GM12878 (cell line): ENCODE results near the gene FGF23. TPM values are rescaled to one million over a fixed set of nuclear protein-coding genes. Genes with fewer than 3 reads are reported as not detected.

Source experiments
- ATF2 ChIP-seq: IDR thresholded peaks from 2 replicates; pipeline ENCODE4 v1.6.1; 2012; ENCODE audit warnings: low read length, inconsistent platforms
- ATF3 ChIP-seq: IDR thresholded peaks from 2 replicates; pipeline ENCODE4 v1.6.1; 2011; ENCODE audit warnings: low read depth, mild to moderate bottlenecking, low read length, moderate library complexity, borderline replicate concordance; ENCODE audit errors: extremely low read depth
- BCL3 ChIP-seq: IDR thresholded peaks from 2 replicates; pipeline ENCODE4 v1.6.1; 2011; ENCODE audit warnings: borderline replicate concordance, low read depth, mild to moderate bottlenecking, moderate library complexity, low read length; ENCODE audit not compliant: insufficient read depth, poor library complexity, severe bottlenecking
- BHLHE40 ChIP-seq, 2 experiments: fragments of 450-650 bp in 1 of 2; IDR thresholded peaks; 2 replicates each; pipeline ENCODE4 v1.6.1; 2011 to 2017; ENCODE audit warnings: low read depth in 2 of 2, borderline replicate concordance in 1 of 2, improper control_type of control experiment in 1 of 2, low read length in 1 of 2, mild to moderate bottlenecking in 1 of 2
- CBFB ChIP-seq: IDR thresholded peaks from 2 replicates; pipeline ENCODE4 v1.6.1; 2016; ENCODE audit warnings: antibody characterized with exemption, low read depth
- CEBPB ChIP-seq, 2 experiments: fragments of 150-350 bp in 1 of 2; IDR thresholded peaks; 2 replicates each; pipeline ENCODE4 v1.6.1; 2012 to 2014; ENCODE audit warnings: low read depth in 2 of 2, low read length in 2 of 2, borderline replicate concordance in 1 of 2, inconsistent platforms in 1 of 2
- CREM ChIP-seq: IDR thresholded peaks from 2 replicates; pipeline ENCODE4 v1.6.1; 2014; ENCODE audit warnings: antibody characterized with exemption, low read depth
- DPF2 ChIP-seq: fragments of 450-650 bp; IDR thresholded peaks from 2 replicates; pipeline ENCODE4 v1.6.1; 2017; ENCODE audit warnings: mild to moderate bottlenecking
- EED ChIP-seq: sonication (generic); IDR thresholded peaks from 2 replicates; pipeline ENCODE4 v1.6.1; 2016; ENCODE audit warnings: antibody characterized with exemption, low read depth
- ESRRA ChIP-seq: IDR thresholded peaks from 2 replicates; pipeline ENCODE4 v1.6.1; 2012; ENCODE audit warnings: mild to moderate bottlenecking, low read length, improper control_type of control experiment
- FOXK2 ChIP-seq: fragments of 450-650 bp; IDR thresholded peaks from 2 replicates; pipeline ENCODE4 v1.6.1; 2017; ENCODE audit warnings: mild to moderate bottlenecking, moderate library complexity
- IKZF2 ChIP-seq, 2 experiments: fragments of 450-650 bp; IDR thresholded peaks; 2 replicates each; pipeline ENCODE4 v1.6.1; 2017; ENCODE audit warnings: mild to moderate bottlenecking in 2 of 2, moderate library complexity in 2 of 2
- KLF5 ChIP-seq: fragments of 450-650 bp; IDR thresholded peaks from 2 replicates; pipeline ENCODE4 v1.6.1; 2014; ENCODE audit warnings: mild to moderate bottlenecking; ENCODE audit not compliant: partially characterized antibody
- MLLT1 ChIP-seq: fragments of 450-650 bp; IDR thresholded peaks from 2 replicates; pipeline ENCODE4 v1.6.1; 2016; ENCODE audit warnings: mild to moderate bottlenecking
- MTA2 ChIP-seq: fragments of 450-650 bp; IDR thresholded peaks from 2 replicates; pipeline ENCODE4 v1.6.1; 2016; ENCODE audit warnings: low read depth, mild to moderate bottlenecking, moderate library complexity
- NFXL1 ChIP-seq: fragments of 450-650 bp; IDR thresholded peaks from 2 replicates; pipeline ENCODE4 v1.6.1; 2017; ENCODE audit warnings: antibody characterized with exemption, mild to moderate bottlenecking, borderline replicate concordance
- NR2C2 ChIP-seq: IDR thresholded peaks from 2 replicates; pipeline ENCODE4 v1.6.1; 2011; ENCODE audit warnings: borderline replicate concordance, low read depth; ENCODE audit not compliant: control insufficient read depth, insufficient read length
- PML ChIP-seq: IDR thresholded peaks from 2 replicates; pipeline ENCODE4 v1.6.1; 2012; ENCODE audit warnings: low read length, inconsistent platforms
- POLR2AphosphoS2 ChIP-seq: IDR thresholded peaks from 2 replicates; pipeline ENCODE4 v1.6.1; 2011; ENCODE audit warnings: low read depth, mild to moderate bottlenecking, low read length, improper control_type of control experiment, moderate library complexity
- RELA ChIP-seq: fragments of 450-650 bp; IDR thresholded peaks from 2 replicates; pipeline ENCODE4 v1.8.0; 2014; ENCODE audit warnings: borderline replicate concordance; ENCODE audit not compliant: partially characterized antibody
- RUNX3 ChIP-seq: IDR thresholded peaks from 2 replicates; pipeline ENCODE4 v1.6.1; 2012; ENCODE audit warnings: low read length, inconsistent platforms
- SP1 ChIP-seq: IDR thresholded peaks from one replicate; pipeline ENCODE4 v1.6.1; 2011; ENCODE audit warnings: low read depth, low read length
- polyA plus RNA-seq, 11 experiments: library from polyadenylated mRNA; depleted of rRNA in 4 of 11; unstranded in 6 of 11; stranded (reverse) in 5 of 11; fragments of >200 nt; fragmentation: Nextera tagmentation in 4 of 11; fragmentation: Illumina TruSeq in 1 of 11; extraction: Ambion mirVana in 4 of 11; extraction: Trizol in 1 of 11; gene quantifications; 1 replicate in 1 of 11; 2 replicates in 10 of 11; pipeline versions ENCODE4 v1.2.1 to v1.2.3, GENCODE V29; 2011 to 2016; ENCODE audit warnings: inconsistent platforms in 2 of 11, missing spikeins in 2 of 11, low read depth in 1 of 11
- total RNA-seq, 4 experiments: library from RNA; depleted of rRNA in 3 of 4; stranded (reverse); fragments of >200 nt in 3 of 4; fragmentation: Illumina TruSeq in 1 of 4; extraction: Trizol in 1 of 4; gene quantifications; 2 replicates each; pipeline versions ENCODE4 v1.2.1 to v1.2.3, GENCODE V29; 2013 to 2021
- TF ChIP-seq, protein P1 (sequence below): fragments of 450-650 bp; conservative IDR thresholded peaks from 2 replicates; pipeline ENCODE4 v1.6.1; 2017; ENCODE audit warnings: mild to moderate bottlenecking, moderate library complexity

Gene FGF23
- total and polyA plus RNA-seq, 10 of the 15 experiments (the other 5 are each of a cell fraction or from before 2014, with no cell fraction given) = not detected

DNA sequence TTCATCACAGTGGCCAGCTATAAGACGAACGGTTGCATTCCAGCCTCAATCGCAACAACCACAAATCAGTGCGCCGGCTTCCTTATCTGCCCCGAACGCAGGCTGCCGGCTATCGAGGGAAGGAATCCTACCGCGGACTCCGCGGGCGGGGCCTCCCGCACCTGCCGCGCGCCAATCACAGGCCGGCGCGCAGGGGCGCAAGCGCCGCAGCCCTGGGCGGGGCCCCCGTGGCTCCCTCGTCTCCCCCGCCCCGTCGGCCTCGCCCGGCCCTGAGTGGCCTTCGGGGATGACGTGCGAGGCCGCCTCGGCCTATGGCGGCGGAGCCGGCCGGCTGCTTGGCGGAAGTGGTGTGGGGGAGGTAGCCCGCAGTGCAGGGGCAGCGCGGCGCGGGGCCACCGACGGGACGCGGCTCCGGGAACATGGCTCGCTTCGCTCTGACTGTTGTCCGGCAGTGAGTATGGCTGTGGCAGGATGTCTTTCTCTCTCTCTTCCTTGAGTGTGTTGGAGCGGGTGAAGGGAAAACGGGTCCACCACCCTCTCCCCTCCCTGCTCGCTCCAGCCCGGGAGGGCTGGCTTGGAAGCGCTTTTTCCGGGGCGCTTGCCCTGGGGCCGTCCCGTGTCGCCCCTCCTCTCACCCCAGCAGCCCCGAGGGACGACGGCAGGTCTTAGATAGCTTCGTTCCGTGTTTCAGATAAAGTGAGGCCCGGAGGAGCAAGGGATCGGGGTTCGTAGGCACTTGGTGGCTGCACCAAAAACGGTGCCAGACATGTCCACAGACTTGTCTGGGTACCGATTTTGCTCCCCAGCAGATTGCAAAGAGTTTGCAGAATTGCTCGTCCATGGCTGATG lies 58.4 kb downstream of the FGF23 start, which contains the start of gene TIGAR (continued):
- TF ChIP-seq, protein P1, sequence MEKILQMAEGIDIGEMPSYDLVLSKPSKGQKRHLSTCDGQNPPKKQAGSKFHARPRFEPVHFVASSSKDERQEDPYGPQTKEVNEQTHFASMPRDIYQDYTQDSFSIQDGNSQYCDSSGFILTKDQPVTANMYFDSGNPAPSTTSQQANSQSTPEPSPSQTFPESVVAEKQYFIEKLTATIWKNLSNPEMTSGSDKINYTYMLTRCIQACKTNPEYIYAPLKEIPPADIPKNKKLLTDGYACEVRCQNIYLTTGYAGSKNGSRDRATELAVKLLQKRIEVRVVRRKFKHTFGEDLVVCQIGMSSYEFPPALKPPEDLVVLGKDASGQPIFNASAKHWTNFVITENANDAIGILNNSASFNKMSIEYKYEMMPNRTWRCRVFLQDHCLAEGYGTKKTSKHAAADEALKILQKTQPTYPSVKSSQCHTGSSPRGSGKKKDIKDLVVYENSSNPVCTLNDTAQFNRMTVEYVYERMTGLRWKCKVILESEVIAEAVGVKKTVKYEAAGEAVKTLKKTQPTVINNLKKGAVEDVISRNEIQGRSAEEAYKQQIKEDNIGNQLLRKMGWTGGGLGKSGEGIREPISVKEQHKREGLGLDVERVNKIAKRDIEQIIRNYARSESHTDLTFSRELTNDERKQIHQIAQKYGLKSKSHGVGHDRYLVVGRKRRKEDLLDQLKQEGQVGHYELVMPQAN = peak; percentile 94
- TF ChIP-seq EED (no peak), PML (peak; percentile 76), POLR2AphosphoS2 (0 out of 2 replicates have a peak, but pooled peaks have one; percentile 19), ATF3 (no peak), FOXK2 (no peak), CREM (peak; percentile 64), CEBPB (IDR thresholded peaks at IDR 0.05; ENCODE audit: borderline replicate concordance in 1 of 2, low read depth in 2 of 2, low read length in 2 of 2) (no peak), CBFB (peak; percentile 61), NR2C2 (no peak), ATF2 (no peak), ESRRA (no peak), KLF5 (no peak), DPF2 (peak; percentile 81), MLLT1 (no peak), SP1 (peak; percentile 71), RELA (peak; percentile 65), MTA2 (no peak), IKZF2 (IDR thresholded peaks at IDR 0.05) (no peak; a peak in 2 of 4 replicates), NFXL1 (no peak), BHLHE40 (IDR thresholded peaks at IDR 0.05; ENCODE audit: borderline replicate concordance in 1 of 2, low read depth in 2 of 2, low read length in 1 of 2) (peak in 1 of 2 experiments; percentile 63; a peak in 1 of 4 replicates), RUNX3 (peak; percentile 80), BCL3 (no peak)
